ENCODE measurements around the gene CRP.
"Not testable (repeated sequence)": the region's sequence is repeated elsewhere in the genome, so short reads cannot be mapped to it uniquely, and the experiment has no call there.

Gene CRP

DNA sequence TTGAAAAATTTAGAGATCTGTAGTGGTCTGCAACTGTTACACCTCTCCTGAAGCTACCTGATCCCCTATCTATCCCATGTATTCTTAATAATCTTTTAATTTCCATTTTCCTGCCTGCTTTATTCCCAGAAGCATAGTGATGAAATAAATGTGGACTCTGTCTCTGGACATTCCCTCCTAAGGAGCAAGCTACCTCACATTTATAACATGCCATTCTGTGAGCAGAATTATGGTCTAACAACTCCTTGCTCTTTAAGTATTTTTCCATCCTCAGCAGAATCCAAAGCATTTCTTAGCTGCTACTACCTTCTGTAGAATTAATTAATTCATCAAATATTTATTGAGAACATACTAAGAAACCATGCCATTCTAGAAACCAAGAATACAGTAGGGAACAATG lies 15.1 kb downstream of the CRP start:
- DNase-seq, result no peak

DNA sequence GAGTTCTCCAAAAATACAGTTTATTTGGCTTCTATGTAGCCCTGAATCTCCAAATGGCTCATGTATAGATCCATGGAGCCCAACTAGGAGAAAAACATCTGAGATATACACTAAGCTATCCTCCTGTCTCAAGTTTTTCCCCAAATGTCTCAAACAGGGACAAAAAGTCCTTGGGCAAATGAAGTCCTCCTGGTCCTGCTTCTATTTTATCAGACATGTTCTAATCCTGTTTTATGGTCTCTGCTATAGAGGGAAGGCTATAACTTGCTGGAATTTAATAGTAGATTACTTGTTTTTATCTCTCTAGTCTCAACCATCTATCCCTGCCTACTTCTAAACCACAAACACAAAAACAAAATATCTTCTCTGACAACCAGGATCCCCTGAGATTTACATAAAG lies 26.9 kb downstream of the CRP start:
- DNase-seq, result no peak

- no peak for DNase-seq
Observed at GRCh38 chr1:159686599-159687299, 27.6 kb downstream of the CRP start.

GRCh38 chr1:159678939-159679338 lies 35.5 kb downstream of the CRP start:
- no peak for DNase-seq

DNA sequence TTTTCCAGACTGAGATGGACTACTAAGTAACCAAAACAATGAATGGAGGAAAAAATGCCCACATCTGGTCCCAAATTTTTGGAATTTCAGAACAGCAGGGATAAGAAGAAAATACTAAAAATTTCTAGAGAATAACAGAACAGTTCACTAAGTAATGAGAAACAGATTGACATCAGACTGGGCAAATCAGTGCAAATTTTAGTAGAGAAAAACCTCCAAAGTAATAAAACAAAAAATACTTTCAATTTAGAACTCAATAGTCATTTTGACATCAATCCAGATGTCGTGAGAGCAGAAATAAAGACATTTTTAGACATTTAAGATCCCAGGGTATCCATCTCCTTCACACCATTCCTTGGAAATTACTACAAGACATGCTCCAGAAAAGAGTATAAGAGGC lies 39.3 kb downstream of the CRP start:
- no peak for DNase-seq

DNA sequence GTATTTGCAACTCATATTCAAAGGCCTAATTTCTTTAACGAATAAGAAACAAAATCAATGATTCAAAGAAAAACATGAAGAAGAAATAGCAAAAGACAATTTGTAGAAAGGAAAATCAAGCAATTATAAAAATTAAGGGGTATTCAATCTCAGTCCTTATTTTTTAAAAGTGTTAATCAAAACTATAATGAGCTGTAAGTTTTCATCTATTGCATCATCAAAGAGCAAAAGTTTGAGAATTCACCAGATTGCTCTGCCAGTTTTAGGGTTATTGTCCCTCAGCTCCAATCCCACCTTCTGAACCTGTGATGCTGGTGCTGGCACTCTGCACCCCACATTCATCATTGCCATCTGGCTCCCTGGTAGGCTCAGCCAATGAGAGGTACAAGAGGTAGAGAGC lies 42.0 kb downstream of the CRP start:
- DNase-seq, result not testable (repeated sequence)

GRCh38 chr1:159669338-159669737 lies 45.1 kb downstream of the CRP start:
- no peak for DNase-seq

- DNase-seq, result no peak
Observed at GRCh38 chr1:159668739-159669138, 45.6 kb downstream of the CRP start.

GRCh38 chr1:159664247-159664646 lies 50.1 kb downstream of the CRP start:
- no peak for DNase-seq

DNA sequence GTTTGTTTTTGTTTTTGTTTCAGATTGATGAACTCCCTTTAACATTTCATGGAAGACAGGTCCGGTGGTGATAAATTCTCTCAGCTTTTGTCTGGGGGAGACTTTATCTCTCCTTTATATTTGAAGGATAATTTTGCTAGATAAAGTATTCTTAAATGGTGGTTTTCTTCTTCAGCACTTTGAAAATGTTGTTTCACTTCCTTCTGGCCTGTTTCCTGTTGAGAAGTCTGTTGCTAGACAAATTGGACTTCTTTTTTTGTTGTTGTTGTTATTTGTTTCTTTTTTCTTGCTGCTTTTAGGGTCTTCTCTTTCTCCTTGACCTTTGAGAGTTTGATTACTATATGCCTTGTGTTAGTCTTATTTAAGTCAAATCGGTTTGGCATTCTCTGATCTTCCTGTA lies 50.8 kb downstream of the CRP start:
- no peak for DNase-seq
